22Rv1 (cell line): Measurements from ENCODE around the gene CCDC149.

Source experiments
- CTCF ChIP-seq: fragments of 450-650 bp; IDR thresholded peaks from 2 replicates; pipeline ENCODE4 v1.5.1; 2017; ENCODE audit warnings: mild to moderate bottlenecking
- ZFX ChIP-seq: fragments of 450-650 bp; IDR thresholded peaks from 2 replicates; pipeline ENCODE4 v1.6.1; 2017; ENCODE audit warnings: antibody characterized with exemption, borderline replicate concordance

GRCh38 chr4:24862073-24862751, 50.6 kb downstream of the CCDC149 start:
- TF ChIP-seq CTCF (no peak), ZFX (no peak)
